ENCODE measurements around the gene TBC1D22A.

DNA sequence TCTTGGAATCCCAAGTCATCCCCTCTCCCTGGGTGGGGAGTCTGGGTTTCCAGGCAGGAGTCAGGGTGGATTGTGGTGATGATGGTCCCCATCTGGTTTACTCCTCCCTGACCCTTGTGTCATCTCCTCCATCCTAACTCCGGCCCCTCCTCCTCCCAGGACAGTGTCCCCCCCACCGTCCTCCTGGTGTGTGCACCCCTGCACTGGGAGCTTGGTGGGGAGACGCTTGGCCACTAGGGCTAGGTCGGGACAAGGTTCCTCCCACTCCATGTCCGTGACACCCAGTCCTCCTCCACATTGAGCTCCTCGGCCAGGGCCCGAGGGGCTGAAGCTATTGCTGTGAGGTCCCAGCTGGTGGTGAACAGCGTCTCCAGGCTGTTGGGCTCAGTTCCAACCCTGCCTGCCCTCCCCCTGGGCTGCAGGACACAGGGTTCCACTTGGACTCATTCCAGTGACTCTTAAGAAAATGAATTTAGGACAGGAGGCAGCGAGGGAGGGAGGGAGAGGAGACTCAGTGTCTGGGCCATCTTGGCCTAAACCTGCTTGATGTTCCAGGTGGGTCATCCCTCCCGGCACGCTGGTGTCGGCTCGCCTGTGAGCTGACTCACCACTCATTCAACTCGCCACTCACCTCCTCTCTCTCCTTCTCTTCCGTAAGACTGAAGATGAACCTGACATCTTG lies 433.2 kb downstream of the TBC1D22A start:
- TF ChIP-seq POLR2A (IDR thresholded peaks at IDR 0.05; ENCODE audit: low read length) (no peak), GATA1 (IDR thresholded peaks at IDR 0.05; ENCODE audit: low read depth, low read length) (no peak)
